Kidney (tissue), 14 donors: ENCODE measurements around the gene TTC39B. TPM values are rescaled to one million over a fixed set of nuclear protein-coding genes. Genes with fewer than 3 reads are reported as not detected.

Experiments used
- DNase-seq, 5 donors: peaks; one replicate each; pipeline ENCODE4 v3.0.0-alpha.2; 2013 to 2020
- FAIRE-seq: peaks from 2 replicates; lab custom pipeline; 2012; peaks lifted over from hg19 to GRCh38; lab: Jason Lieb, UNC
- H3K27ac ChIP-seq, 2 donors: one replicate each; pipeline ENCODE4 v1.7.0; 2013; ENCODE audit warnings: low read depth in 2 of 2, low read length in 2 of 2, inconsistent platforms in 1 of 2
- H3K27me3 ChIP-seq: one replicate; pipeline ENCODE4 v1.7.1; 2013; ENCODE audit warnings: low read length, inconsistent platforms; ENCODE audit not compliant: control insufficient read depth, insufficient read depth
- H3K36me3 ChIP-seq, 3 donors: one replicate each; pipeline versions ENCODE4 v1.7.0 to v1.7.1; 2013; ENCODE audit warnings: low read length in 3 of 3, control low read depth in 1 of 3, inconsistent platforms in 1 of 3; ENCODE audit not compliant: insufficient read depth in 3 of 3, control insufficient read depth in 2 of 3
- H3K4me1 ChIP-seq, 3 donors: one replicate each; pipeline versions ENCODE4 v1.7.0 to v1.7.1; 2013; ENCODE audit warnings: low read length in 3 of 3, inconsistent platforms in 1 of 3, low read depth in 1 of 3; ENCODE audit not compliant: control insufficient read depth in 2 of 3, insufficient read depth in 2 of 3
- H3K4me3 ChIP-seq, 3 donors: one replicate each; pipeline versions ENCODE4 v1.7.0 to v1.8.1; 2013; ENCODE audit warnings: low read length in 3 of 3, control low read depth in 1 of 3, inconsistent platforms in 1 of 3
- H3K9ac ChIP-seq, 3 donors: one replicate each; pipeline versions ENCODE4 v1.7.0 to v1.7.1; 2013; ENCODE audit warnings: low read length in 3 of 3, control low read depth in 1 of 3, inconsistent platforms in 1 of 3
- H3K9me3 ChIP-seq, 3 donors: one replicate each; pipeline versions ENCODE4 v1.7.0 to v1.7.1; 2013; ENCODE audit warnings: low read length in 3 of 3, control low read depth in 1 of 3, inconsistent platforms in 1 of 3; ENCODE audit not compliant: control insufficient read depth in 2 of 3, insufficient read depth in 1 of 3
- intact Hi-C: fragments of 100-400 bp; cut with DNase I; formaldehyde crosslinking; loops from one replicate; pipeline ENCODE4 v1.11.1; 2022
- polyA plus RNA-seq: library from polyadenylated mRNA; stranded (reverse); fragments of 350-450 nt; fragmentation: Illumina TruSeq; extraction: RNeasy Lipid Tissue Mini Kit (QIAGEN cat#74804); gene quantifications from one replicate; pipeline ENCODE4 v1.2.3, GENCODE V29; 2014; ENCODE audit warnings: low read depth, low replicate concordance; ENCODE audit not compliant: insufficient read depth
- total RNA-seq: library from RNA; stranded (reverse); fragmentation: NEBNext Ultra II Directional; extraction: Animal tissue kit (Norgen Biotek cat#: 25700); gene quantifications from one replicate; pipeline ENCODE4 v1.2.1, GENCODE V29; 2021
- TF ChIP-seq, protein P1 (sequence below): IDR thresholded peaks from 3 replicates; pipeline ENCODE4 v1.5.1; 2012; ENCODE audit warnings: mild to moderate bottlenecking, moderate library complexity, borderline replicate concordance; ENCODE audit not compliant: insufficient read depth; ENCODE audit errors: extremely low read depth
- donor health status: control.
- donor health status: control.
- donor health status: control.
- donor health status: control.
- donor health status: control.
- donor health status: DM: yes; HTN: yes; CAD: no.
- donor health status: Normal renal cell carcinoma (clear cell type).

Gene TTC39B
- total and polyA plus RNA-seq, 2 donors from 2014 or later = 4.9 to 22.0 TPM

DNA sequence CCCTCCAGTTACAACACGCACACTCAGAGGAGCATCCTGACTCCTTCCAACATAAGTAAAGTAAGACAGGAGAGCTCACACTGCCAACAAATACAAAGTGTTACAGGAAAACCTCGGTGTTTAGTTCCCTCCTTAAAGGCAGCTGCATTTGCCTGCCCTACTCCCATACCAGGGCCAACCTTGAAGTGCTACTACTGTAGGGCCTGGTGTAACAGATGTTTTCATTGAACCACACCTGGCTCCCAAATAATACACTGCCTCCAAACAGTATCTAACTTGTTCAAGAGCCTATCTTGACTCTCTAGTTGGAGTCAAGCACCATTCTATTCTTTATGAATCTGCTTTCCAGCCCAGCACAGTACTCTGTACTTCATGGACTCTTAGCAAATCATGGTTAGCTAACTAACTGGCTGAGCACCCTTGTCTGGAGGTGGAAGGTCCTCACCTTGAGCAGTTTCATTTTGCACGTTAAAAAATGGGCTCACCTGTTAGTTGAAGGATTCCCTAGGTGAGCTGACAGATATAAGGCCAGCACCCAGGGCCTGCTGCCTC, 34.6 kb downstream of the TTC39B start:
- DNase-seq = no peak
- Histone ChIP-seq H3K9ac (no peak overlapping the region), H3K27me3 (no peaks in the 10 kb centered on the region), H3K4me3 (no peak overlapping the region), H3K4me1 (peaks cover 0 to 10% (median 2%) of the 10 kb centered on the region in 3 donors), H3K27ac (no peak overlapping the region), H3K36me3 (no peaks in the 10 kb centered on the region), H3K9me3 (no peaks in the 10 kb centered on the region)
- intact Hi-C loops = no loop called here
- TF ChIP-seq, protein P1, sequence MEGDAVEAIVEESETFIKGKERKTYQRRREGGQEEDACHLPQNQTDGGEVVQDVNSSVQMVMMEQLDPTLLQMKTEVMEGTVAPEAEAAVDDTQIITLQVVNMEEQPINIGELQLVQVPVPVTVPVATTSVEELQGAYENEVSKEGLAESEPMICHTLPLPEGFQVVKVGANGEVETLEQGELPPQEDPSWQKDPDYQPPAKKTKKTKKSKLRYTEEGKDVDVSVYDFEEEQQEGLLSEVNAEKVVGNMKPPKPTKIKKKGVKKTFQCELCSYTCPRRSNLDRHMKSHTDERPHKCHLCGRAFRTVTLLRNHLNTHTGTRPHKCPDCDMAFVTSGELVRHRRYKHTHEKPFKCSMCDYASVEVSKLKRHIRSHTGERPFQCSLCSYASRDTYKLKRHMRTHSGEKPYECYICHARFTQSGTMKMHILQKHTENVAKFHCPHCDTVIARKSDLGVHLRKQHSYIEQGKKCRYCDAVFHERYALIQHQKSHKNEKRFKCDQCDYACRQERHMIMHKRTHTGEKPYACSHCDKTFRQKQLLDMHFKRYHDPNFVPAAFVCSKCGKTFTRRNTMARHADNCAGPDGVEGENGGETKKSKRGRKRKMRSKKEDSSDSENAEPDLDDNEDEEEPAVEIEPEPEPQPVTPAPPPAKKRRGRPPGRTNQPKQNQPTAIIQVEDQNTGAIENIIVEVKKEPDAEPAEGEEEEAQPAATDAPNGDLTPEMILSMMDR = no peak
- no peak for FAIRE-seq

DNA sequence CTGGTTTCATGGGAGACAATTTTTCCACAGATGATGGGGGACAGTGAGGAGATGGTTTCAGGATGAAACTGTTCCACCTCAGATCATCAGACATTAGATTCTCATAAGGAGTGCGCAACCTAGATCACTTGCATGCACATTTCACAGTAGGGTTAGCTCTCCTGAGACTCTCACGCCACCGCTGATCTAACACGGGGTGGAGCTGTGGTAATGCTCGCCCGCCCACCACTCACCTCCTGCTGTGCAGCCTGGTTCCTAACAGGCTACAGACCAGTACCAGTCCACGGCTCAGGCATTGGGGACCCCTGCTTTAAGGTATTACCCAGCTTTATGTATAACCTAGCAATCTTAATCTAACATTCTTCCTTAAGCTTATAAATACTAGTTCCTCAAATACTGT, 35.6 kb downstream of the TTC39B start:
- no peaks in the 10 kb centered on the region for H3K36me3 ChIP-seq
- H3K4me1 ChIP-seq = peaks cover 0 to 4% (median 0%) of the 10 kb centered on the region in 3 donors
- DNase-seq (no peak), FAIRE-seq (no peak)
- intact Hi-C loops = no loop called here
- no peaks in the 10 kb centered on the region for H3K9me3 ChIP-seq
- TF ChIP-seq, protein P1 = no peak
- H3K27me3 ChIP-seq = no peaks in the 10 kb centered on the region
- no peak overlapping the region for H3K27ac ChIP-seq
- H3K4me3 ChIP-seq = no peak overlapping the region
- H3K9ac ChIP-seq = no peak overlapping the region

GRCh38 chr9:15268782-15269181, 38.2 kb downstream of the TTC39B start:
- Histone ChIP-seq H3K27ac (no peak overlapping the region), H3K9me3 (no peaks in the 10 kb centered on the region), H3K4me3 (no peak overlapping the region), H3K36me3 (no peaks in the 10 kb centered on the region), H3K9ac (no peak overlapping the region), H3K27me3 (no peaks in the 10 kb centered on the region), H3K4me1 (no peaks in the 10 kb centered on the region)
- DNase-seq (no peak), FAIRE-seq (no peak)
- intact Hi-C loops = no loop called here
- TF ChIP-seq, protein P1 = no peak

GRCh38 chr9:15268317-15268716, 38.7 kb downstream of the TTC39B start:
- H3K27ac ChIP-seq = no peak overlapping the region
- H3K27me3 ChIP-seq = no peaks in the 10 kb centered on the region
- H3K9ac ChIP-seq = no peak overlapping the region
- no peak overlapping the region for H3K4me3 ChIP-seq
- no peak for DNase-seq
- no peak for FAIRE-seq
- H3K9me3 ChIP-seq = no peaks in the 10 kb centered on the region
- no peaks in the 10 kb centered on the region for H3K4me1 ChIP-seq
- TF ChIP-seq, protein P1 = no peak
- peaks cover 0 to under 1% (median 0%) of the 10 kb centered on the region in 3 donors for H3K36me3 ChIP-seq
- intact Hi-C loops = no loop called here
